B cell (primary cell): ENCODE data around the gene TES. TPM values are rescaled to one million over a fixed set of nuclear protein-coding genes. Genes with fewer than 3 reads are reported as not detected.

Experiments
- ATAC-seq: fragments of 200-7000 bp; cut with Tn5 transposase; one replicate; pipeline ENCODE4 v1.10.0; 2021; ENCODE audit warnings: low read depth, mild to moderate bottlenecking, moderate number of reproducible peaks, moderate library complexity
- CTCF ChIA-PET: fragments of 350-600 bp; sonication (Branson Sonifier 250); formaldehyde crosslinking; loops from one replicate; lab custom pipeline; 2021; ENCODE audit warnings: antibody characterized with exemption, inconsistent platforms; lab: Charles Lee
- POLR2A ChIA-PET: fragments of 350-600 bp; sonication (Branson Sonifier 250); formaldehyde crosslinking; loops from one replicate; lab custom pipeline; 2021; ENCODE audit warnings: antibody characterized with exemption; lab: Charles Lee
- DNase-seq: peaks from one replicate; pipeline ENCODE4 v3.0.0; 2013
- H2AFZ ChIP-seq: 2 replicates; pipeline ENCODE4 v1.6.1; 2012; ENCODE audit warnings: mild to moderate bottlenecking, low read depth, low read length; ENCODE audit not compliant: insufficient read depth, poor library complexity, severe bottlenecking
- H3K27ac ChIP-seq, 2 donors: 1 replicate in 1 of 2; 2 replicates in 1 of 2; pipeline ENCODE4 v1.5.1; 2012 to 2013; ENCODE audit warnings: low read length in 2 of 2, mild to moderate bottlenecking in 2 of 2, moderate library complexity in 1 of 2
- H3K27me3 ChIP-seq, 4 experiments: fragments of 200-600 bp in 1 of 4; sonication (generic) in 1 of 4; replicated peaks in 1 of 4; 1 replicate in 2 of 4; 2 replicates in 2 of 4; pipeline versions ENCODE4 v1.6.1 to v1.7.0; 2013 to 2016; ENCODE audit warnings: low read length in 3 of 4, mild to moderate bottlenecking in 2 of 4, mixed read lengths in 1 of 4, moderate library complexity in 1 of 4; ENCODE audit not compliant: insufficient read depth in 4 of 4, control insufficient read depth in 3 of 4; ENCODE audit errors: control extremely low read depth in 1 of 4
- H3K36me3 ChIP-seq, 2 experiments: replicated peaks in 1 of 2; 1 replicate in 1 of 2; 2 replicates in 1 of 2; pipeline versions ENCODE4 v1.6.1 to v1.7.1; 2013; ENCODE audit warnings: low read length in 1 of 2; ENCODE audit not compliant: insufficient read depth in 2 of 2, control insufficient read depth in 1 of 2; ENCODE audit errors: control extremely low read depth in 1 of 2, extremely low read depth in 1 of 2
- H3K4me1 ChIP-seq, 2 donors: fragments of 200-600 bp in 1 of 2; sonication (generic) in 1 of 2; 1 replicate in 1 of 2; 2 replicates in 1 of 2; pipeline versions ENCODE4 v1.5.1 to v1.6.1; 2013 to 2017; ENCODE audit warnings: low read length in 2 of 2; ENCODE audit not compliant: control insufficient read depth in 2 of 2, insufficient read depth in 2 of 2
- H3K4me2 ChIP-seq: replicated peaks from 2 replicates; pipeline ENCODE3; 2012; ENCODE audit warnings: mild to moderate bottlenecking, low read depth, low read length; ENCODE audit not compliant: poor library complexity, severe bottlenecking
- H3K4me3 ChIP-seq, 5 experiments: fragments of 200-600 bp in 1 of 5; sonication (generic) in 1 of 5; 1 replicate in 3 of 5; 2 replicates in 2 of 5; pipeline versions ENCODE4 v1.5.1 to v1.7.0; 2011 to 2016; ENCODE audit warnings: low read length in 4 of 5, mild to moderate bottlenecking in 4 of 5, low read depth in 2 of 5, control low read depth in 1 of 5, moderate library complexity in 1 of 5; ENCODE audit not compliant: insufficient read depth in 1 of 5; ENCODE audit errors: control extremely low read depth in 1 of 5, extremely low read depth in 1 of 5
- H3K79me2 ChIP-seq: fragments of 200-600 bp; sonication (generic); one replicate; pipeline ENCODE4 v1.6.0; 2016; ENCODE audit warnings: low read length; ENCODE audit not compliant: control insufficient read depth, insufficient read depth
- H3K9ac ChIP-seq: fragments of 200-600 bp; sonication (generic); 2 replicates; pipeline ENCODE4 v1.6.1; 2017; ENCODE audit warnings: mild to moderate bottlenecking, low read length, moderate library complexity
- H3K9me3 ChIP-seq, 3 donors: one replicate each; pipeline versions ENCODE4 v1.6.1 to v1.7.1; 2013; ENCODE audit warnings: low read length in 2 of 3; ENCODE audit not compliant: control insufficient read depth in 2 of 3, insufficient read depth in 1 of 3; ENCODE audit errors: control extremely low read depth in 1 of 3
- H4K20me1 ChIP-seq: 2 replicates; pipeline ENCODE4 v1.6.0; 2012; ENCODE audit warnings: mild to moderate bottlenecking, low read length; ENCODE audit not compliant: insufficient read depth, control insufficient read depth, poor library complexity, severe bottlenecking
- H3K27ac Mint-ChIP-seq: one replicate; pipeline ENCODE4 v1.8.0; 2021; ENCODE audit warnings: mixed read lengths
- H3K27me3 Mint-ChIP-seq: one replicate; pipeline ENCODE4 v1.8.0; 2021; ENCODE audit warnings: mixed read lengths
- H3K4me1 Mint-ChIP-seq: one replicate; pipeline ENCODE4 v1.8.0; 2021; ENCODE audit warnings: mixed read lengths
- H3K4me3 Mint-ChIP-seq: one replicate; pipeline ENCODE4 v1.8.0; 2021; ENCODE audit warnings: mixed read lengths
- H3K9me3 Mint-ChIP-seq: one replicate; pipeline ENCODE4 v1.8.0; 2022; ENCODE audit warnings: mixed read lengths; ENCODE audit not compliant: insufficient read depth
- CTCF ChIP-seq: fragments of 200-600 bp; IDR thresholded peaks from one replicate; pipeline ENCODE4 v1.8.0; 2022; ENCODE audit warnings: antibody characterized with exemption, mild to moderate bottlenecking
- EZH2 ChIP-seq: IDR thresholded peaks from 2 replicates; pipeline ENCODE4 v1.6.1; 2012; ENCODE audit warnings: borderline replicate concordance, low read depth, mild to moderate bottlenecking, moderate library complexity, low read length; ENCODE audit not compliant: insufficient read depth, poor library complexity, severe bottlenecking
- WGBS: methylation state at CpG from one replicate; pipeline ENCODE4 v1.1.5; 2013; ENCODE audit warnings: missing lambda C conversion rate; ENCODE audit not compliant: insufficient coverage; 5-methylcytosine and 5-hydroxymethylcytosine counted together
- intact Hi-C: fragments of 100-400 bp; cut with micrococcal nuclease; formaldehyde crosslinking; loops from one replicate; pipeline ENCODE4 v1.10.0; 2022
- polyA plus RNA-seq: library from polyadenylated mRNA; depleted of rRNA; stranded (reverse); fragments of >200 nt; gene quantifications from 2 replicates; pipeline ENCODE4 v1.2.3, GENCODE V29; 2012
- total RNA-seq, 2 donors: library from RNA; stranded (reverse); fragments of 120-200 nt in 1 of 2; gene quantifications; 1 replicate in 1 of 2; 2 replicates in 1 of 2; pipeline versions ENCODE4 v1.2.3 to v1.2.4, GENCODE V29; 2013 to 2022

The TES gene
- total and polyA plus RNA-seq, 2 donors (not counting 1 experiment from before 2014, with no cell fraction given), result 55.3 to 62.5 TPM

GRCh38 chr7:116251675-116252074, 41.3 kb downstream of the TES start:
- Histone ChIP-seq H3K4me2 (no peak overlapping the region), H3K9ac (no peak overlapping the region), H3K4me3 (no peak overlapping the region), H3K9me3 (no peaks in the 10 kb centered on the region), H3K4me1 (no peaks in the 10 kb centered on the region), H3K27me3 (no peaks in the 10 kb centered on the region), H3K27ac (no peak overlapping the region), H2AFZ (no peak overlapping the region), H3K36me3 (peaks cover 4 to 51% of the 10 kb centered on the region in 2 experiments), H3K79me2 (no peaks in the 10 kb centered on the region), H4K20me1 (peaks cover 13% of the 10 kb centered on the region)
- ChIA-PET POLR2A (no interaction called here), CTCF (interaction anchor here (0.7 to 10.3 kb wide), 6 partner anchors 16 to 341 kb away, joined by 3 to 180 read pairs (median 4); no protein-coding TSS in a partner anchor)
- no peak overlapping the region for H3K4me3 Mint-ChIP-seq
- no peak for DNase-seq
- WGBS, result 93% methylated on average over 5 of the region's 5 CpGs
- intact Hi-C loops, result no loop called here
- TF ChIP-seq EZH2 (no peak), CTCF (no peak)
- H3K9me3 Mint-ChIP-seq, result peaks cover 2% of the 10 kb centered on the region
- H3K27me3 Mint-ChIP-seq, result no peaks in the 10 kb centered on the region
- peak overlapping the region; percentile 1 for H3K27ac Mint-ChIP-seq
- no peak for ATAC-seq
- no peaks in the 10 kb centered on the region for H3K4me1 Mint-ChIP-seq

GRCh38 chr7:116252249-116252648, 41.9 kb downstream of the TES start:
- Histone ChIP-seq H2AFZ (no peak overlapping the region), H3K27ac (no peak overlapping the region), H3K4me1 (no peaks in the 10 kb centered on the region), H3K9me3 (no peaks in the 10 kb centered on the region), H4K20me1 (peaks cover 10% of the 10 kb centered on the region), H3K79me2 (no peaks in the 10 kb centered on the region), H3K4me3 (no peak overlapping the region), H3K4me2 (no peak overlapping the region), H3K9ac (no peak overlapping the region), H3K36me3 (peaks cover 4 to 53% of the 10 kb centered on the region in 2 experiments), H3K27me3 (no peaks in the 10 kb centered on the region)
- Mint-ChIP-seq H3K27me3 (no peaks in the 10 kb centered on the region), H3K4me1 (no peaks in the 10 kb centered on the region), H3K27ac (no peak overlapping the region), H3K9me3 (peaks cover 2% of the 10 kb centered on the region), H3K4me3 (no peak overlapping the region)
- TF ChIP-seq CTCF, result no peak
- no peak for TF ChIP-seq EZH2
- no CpG with 5 or more reads among the region's 3 CpGs for WGBS
- DNase-seq (no peak), ATAC-seq (no peak)
- POLR2A ChIA-PET, result no interaction called here
- CTCF ChIA-PET, result interaction anchor here (0.7 to 10.3 kb wide), 4 partner anchors 12 to 340 kb away, joined by 3 to 180 read pairs (median 16); no protein-coding TSS in a partner anchor
- intact Hi-C loops, result no loop called here
